Natural killer cell (primary cell): ENCODE measurements around the gene USP4. TPM values are rescaled to one million over a fixed set of nuclear protein-coding genes. Genes with fewer than 3 reads are reported as not detected.

Source experiments
- ATAC-seq, 3 donors: fragments of 150-1000 bp in 2 of 3; fragments of 200-7000 bp in 1 of 3; cut with Tn5 transposase; 1 replicate in 1 of 3; 2 replicates in 2 of 3; pipeline ENCODE4 v1.10.0; 2021; ENCODE audit warnings: mild to moderate bottlenecking in 2 of 3, moderate library complexity in 2 of 3
- DNase-seq, 2 donors: peaks; one replicate each; pipeline versions ENCODE4 v3.0.0 to v3.0.0-alpha.2; 2013 to 2021; ENCODE audit warnings: mixed read lengths in 1 of 2
- H3K27ac ChIP-seq: one replicate; pipeline ENCODE4 v1.5.1; 2013; ENCODE audit warnings: mild to moderate bottlenecking, low read length
- H3K27me3 ChIP-seq: one replicate; pipeline ENCODE4 v1.6.1; 2013; ENCODE audit warnings: low read length; ENCODE audit not compliant: control insufficient read depth, insufficient read depth
- H3K36me3 ChIP-seq: one replicate; pipeline ENCODE4 v1.6.1; 2013; ENCODE audit warnings: low read length; ENCODE audit not compliant: control insufficient read depth, insufficient read depth
- H3K4me1 ChIP-seq: one replicate; pipeline ENCODE4 v1.6.1; 2013; ENCODE audit warnings: low read length; ENCODE audit not compliant: control insufficient read depth, insufficient read depth
- H3K4me3 ChIP-seq: one replicate; pipeline ENCODE4 v1.5.1; 2013; ENCODE audit warnings: low read length
- H3K9me3 ChIP-seq: one replicate; pipeline ENCODE4 v1.6.1; 2013; ENCODE audit warnings: low read length; ENCODE audit not compliant: control insufficient read depth, insufficient read depth
- H3K27ac Mint-ChIP-seq, 2 donors: one replicate each; pipeline ENCODE4 v1.8.0; 2022; ENCODE audit warnings: mild to moderate bottlenecking in 2 of 2, mixed read lengths in 2 of 2, moderate library complexity in 1 of 2
- H3K27me3 Mint-ChIP-seq, 2 donors: one replicate each; pipeline ENCODE4 v1.8.0; 2022; ENCODE audit warnings: low read depth in 2 of 2, mixed read lengths in 2 of 2
- H3K36me3 Mint-ChIP-seq: one replicate; pipeline ENCODE4 v1.8.0; 2022; ENCODE audit warnings: mixed read lengths
- H3K4me1 Mint-ChIP-seq, 2 donors: one replicate each; pipeline ENCODE4 v1.8.0; 2022; ENCODE audit warnings: mixed read lengths in 2 of 2
- H3K4me3 Mint-ChIP-seq: one replicate; pipeline ENCODE4 v1.8.0; 2022; ENCODE audit warnings: mild to moderate bottlenecking, moderate library complexity, mixed read lengths
- H3K9me3 Mint-ChIP-seq, 2 donors: one replicate each; pipeline ENCODE4 v1.8.0; 2022; ENCODE audit warnings: mixed read lengths in 2 of 2
- WGBS: methylation state at CpG from one replicate; pipeline ENCODE4 v1.1.7; 2013; ENCODE audit warnings: missing lambda C conversion rate; ENCODE audit not compliant: insufficient coverage; 5-methylcytosine and 5-hydroxymethylcytosine counted together
- intact Hi-C: fragments of 100-400 bp; cut with micrococcal nuclease; formaldehyde crosslinking; loops from one replicate; pipeline ENCODE4 v1.14.2; 2022
- total RNA-seq, 4 donors: library from RNA; stranded (reverse); fragments of 120-200 nt in 1 of 4; gene quantifications; one replicate each; pipeline versions ENCODE4 v1.2.3 to v1.2.4, GENCODE V29; 2013 to 2022
- TF ChIP-seq, protein P1 (sequence below): fragments of 200-600 bp; IDR thresholded peaks from one replicate; pipeline ENCODE4 v1.8.0; 2022; ENCODE audit warnings: antibody characterized with exemption

USP4 gene
- total RNA-seq, 3 donors from 2014 or later (not counting 1 experiment from before 2014, with no cell fraction given) = 110 to 138 (median 135) TPM

DNA sequence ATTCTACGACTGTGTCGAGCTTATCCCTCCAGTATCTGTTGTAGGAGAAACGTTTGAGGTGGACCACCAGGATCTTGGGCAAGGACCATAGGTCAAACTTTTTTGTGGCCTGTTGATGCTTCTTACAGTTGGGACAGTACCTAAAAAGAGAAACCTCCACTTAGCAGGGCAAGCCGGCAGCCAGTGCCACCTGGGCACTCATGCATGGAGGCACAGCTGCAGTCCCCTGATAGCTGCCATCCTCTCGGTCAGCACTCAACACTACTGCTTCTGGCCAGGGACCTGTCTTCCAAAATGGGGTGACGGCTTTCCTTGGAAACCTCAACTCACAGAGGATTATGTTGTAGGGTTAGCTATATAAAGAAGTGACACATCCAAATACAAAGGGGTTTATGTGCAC is 55.9 kb downstream of the USP4 start:
- TF ChIP-seq, protein P1, sequence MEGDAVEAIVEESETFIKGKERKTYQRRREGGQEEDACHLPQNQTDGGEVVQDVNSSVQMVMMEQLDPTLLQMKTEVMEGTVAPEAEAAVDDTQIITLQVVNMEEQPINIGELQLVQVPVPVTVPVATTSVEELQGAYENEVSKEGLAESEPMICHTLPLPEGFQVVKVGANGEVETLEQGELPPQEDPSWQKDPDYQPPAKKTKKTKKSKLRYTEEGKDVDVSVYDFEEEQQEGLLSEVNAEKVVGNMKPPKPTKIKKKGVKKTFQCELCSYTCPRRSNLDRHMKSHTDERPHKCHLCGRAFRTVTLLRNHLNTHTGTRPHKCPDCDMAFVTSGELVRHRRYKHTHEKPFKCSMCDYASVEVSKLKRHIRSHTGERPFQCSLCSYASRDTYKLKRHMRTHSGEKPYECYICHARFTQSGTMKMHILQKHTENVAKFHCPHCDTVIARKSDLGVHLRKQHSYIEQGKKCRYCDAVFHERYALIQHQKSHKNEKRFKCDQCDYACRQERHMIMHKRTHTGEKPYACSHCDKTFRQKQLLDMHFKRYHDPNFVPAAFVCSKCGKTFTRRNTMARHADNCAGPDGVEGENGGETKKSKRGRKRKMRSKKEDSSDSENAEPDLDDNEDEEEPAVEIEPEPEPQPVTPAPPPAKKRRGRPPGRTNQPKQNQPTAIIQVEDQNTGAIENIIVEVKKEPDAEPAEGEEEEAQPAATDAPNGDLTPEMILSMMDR = no peak
- intact Hi-C loops = no loop called here
- Mint-ChIP-seq H3K27ac (no peak overlapping the region), H3K27me3 (no peaks in the 10 kb centered on the region), H3K4me1 (no peaks in the 10 kb centered on the region), H3K36me3 (peaks cover 11% of the 10 kb centered on the region), H3K4me3 (no peak overlapping the region), H3K9me3 (no peaks in the 10 kb centered on the region)
- Histone ChIP-seq H3K27ac (no peak overlapping the region), H3K4me1 (no peaks in the 10 kb centered on the region), H3K27me3 (no peaks in the 10 kb centered on the region), H3K9me3 (no peaks in the 10 kb centered on the region), H3K36me3 (peaks cover 62% of the 10 kb centered on the region), H3K4me3 (no peak overlapping the region)
- no peak for DNase-seq
- WGBS = 85% methylated on average over 5 of the region's 6 CpGs
- no peak for ATAC-seq

DNA sequence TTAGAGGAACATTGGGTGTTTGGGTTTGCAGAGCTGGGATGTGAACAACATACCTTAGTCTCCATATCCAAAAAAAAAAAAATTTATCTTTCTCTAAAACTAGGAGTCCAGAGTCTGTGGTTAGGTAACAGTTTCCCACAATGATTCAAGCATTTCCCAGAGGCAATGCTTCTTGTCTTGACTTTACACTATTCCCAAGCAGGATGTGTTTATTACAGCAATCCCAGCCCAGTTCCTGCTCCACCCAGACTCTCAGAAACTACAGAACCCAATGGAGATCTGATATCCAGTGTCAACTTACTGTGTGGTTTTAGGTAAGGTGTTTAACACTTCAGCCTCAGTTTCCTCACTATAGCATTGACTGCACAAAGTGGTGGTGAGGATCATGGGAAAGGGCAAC is 60.5 kb downstream of the USP4 start:
- H3K27ac ChIP-seq = no peak overlapping the region
- peaks cover under 1% of the 10 kb centered on the region for H3K36me3 Mint-ChIP-seq
- H3K9me3 ChIP-seq = no peaks in the 10 kb centered on the region
- peaks cover 32% of the 10 kb centered on the region for H3K36me3 ChIP-seq
- H3K27me3 Mint-ChIP-seq = no peaks in the 10 kb centered on the region
- H3K27ac Mint-ChIP-seq = no peak overlapping the region
- DNase-seq = no peak
- no peaks in the 10 kb centered on the region for H3K27me3 ChIP-seq
- no peak overlapping the region for H3K4me3 Mint-ChIP-seq
- ATAC-seq = no peak
- H3K4me1 Mint-ChIP-seq = peaks cover 21 to 23% of the 10 kb centered on the region in 2 donors
- intact Hi-C loops = no loop called here
- TF ChIP-seq, protein P1 = no peak
- no peaks in the 10 kb centered on the region for H3K9me3 Mint-ChIP-seq
- H3K4me1 ChIP-seq = peaks cover 16% of the 10 kb centered on the region
- no peak overlapping the region for H3K4me3 ChIP-seq

DNA sequence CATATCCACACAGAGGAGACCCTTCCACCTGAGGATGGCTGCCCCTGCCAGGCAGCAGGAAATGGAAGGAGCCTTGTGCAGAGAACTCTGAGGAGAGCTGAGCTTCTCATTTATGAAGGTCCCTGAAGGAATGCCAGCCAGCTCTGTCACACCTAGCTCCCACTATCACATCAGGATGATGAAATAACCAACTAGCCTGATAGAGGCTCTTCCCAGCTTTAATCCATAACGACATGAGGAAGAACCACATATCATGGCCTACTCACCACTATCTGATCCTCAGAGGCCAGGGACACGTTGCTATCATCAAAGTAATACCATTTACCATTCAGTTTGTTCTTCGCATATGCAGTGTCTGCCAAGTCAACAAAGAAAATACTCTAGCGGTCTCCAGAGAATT is 61.3 kb downstream of the USP4 start:
- H3K27me3 Mint-ChIP-seq = no peaks in the 10 kb centered on the region
- peaks cover 23% of the 10 kb centered on the region for H3K36me3 ChIP-seq
- H3K27ac Mint-ChIP-seq = peak overlapping the region; percentile 86 to 94
- peaks cover 21 to 23% of the 10 kb centered on the region in 2 donors for H3K4me1 Mint-ChIP-seq
- no peak overlapping the region for H3K27ac ChIP-seq
- no peak overlapping the region for H3K4me3 Mint-ChIP-seq
- TF ChIP-seq, protein P1 = no peak
- H3K9me3 Mint-ChIP-seq = no peaks in the 10 kb centered on the region
- H3K4me1 ChIP-seq = peaks cover 16% of the 10 kb centered on the region
- no peak for ATAC-seq
- no peaks in the 10 kb centered on the region for H3K36me3 Mint-ChIP-seq
- 91% methylated on average over 4 of the region's 4 CpGs for WGBS
- no peak overlapping the region for H3K4me3 ChIP-seq
- H3K9me3 ChIP-seq = no peaks in the 10 kb centered on the region
- intact Hi-C loops = no loop called here
- no peak for DNase-seq
- no peaks in the 10 kb centered on the region for H3K27me3 ChIP-seq

DNA sequence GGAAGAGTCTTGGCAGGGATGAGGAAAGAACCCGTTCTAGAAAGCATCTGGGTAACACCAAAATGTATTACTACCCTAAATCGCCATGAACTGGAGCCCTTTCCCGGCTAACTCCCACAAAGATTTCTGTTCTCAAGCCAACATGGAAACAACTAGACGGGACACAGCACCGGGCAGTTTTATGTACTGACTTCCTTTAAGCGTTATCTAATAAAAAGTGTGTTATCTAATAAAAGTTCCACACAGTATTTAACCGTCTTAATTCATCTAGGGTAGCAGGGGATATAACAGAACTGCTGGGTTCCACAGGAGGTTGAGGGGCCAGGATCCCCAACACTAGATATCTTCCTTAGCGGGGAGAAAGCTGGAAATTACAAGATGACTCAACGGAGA is 62.5 kb downstream of the USP4 start:
- Mint-ChIP-seq H3K9me3 (no peaks in the 10 kb centered on the region), H3K36me3 (no peaks in the 10 kb centered on the region), H3K27ac (peak overlapping the region; percentile 86 to 94), H3K4me1 (peaks cover 21 to 23% of the 10 kb centered on the region in 2 donors), H3K4me3 (peak overlapping the region; percentile 89), H3K27me3 (no peaks in the 10 kb centered on the region)
- ATAC-seq = no peak
- Histone ChIP-seq H3K4me3 (peak overlapping the region; percentile 44), H3K9me3 (no peaks in the 10 kb centered on the region), H3K4me1 (peaks cover 16% of the 10 kb centered on the region), H3K27ac (peak overlapping the region; percentile 84), H3K36me3 (peaks cover 18% of the 10 kb centered on the region), H3K27me3 (no peaks in the 10 kb centered on the region)
- intact Hi-C loops = no loop called here
- no peak for DNase-seq
- TF ChIP-seq, protein P1 = no peak
- 67% methylated on average over 8 of the region's 9 CpGs for WGBS
